ENCODE results near the gene HEXD.

- TF ChIP-seq CTCF (IDR thresholded peaks at IDR 0.05) (no peak), POLR2A (IDR thresholded peaks at IDR 0.05) (no peak)
These were observed 21.2 kb downstream of the HEXD start for GRCh38 chr17:82439194-82439828.
